SK-N-SH treated with all-trans-retinoic acid at 6 μM for 48 hours (cell line): ENCODE measurements around the gene PRR13.

Experiments
- ATAC-seq: fragments of 200-7000 bp; cut with Tn5 transposase; 3 replicates; pipeline ENCODE4 v1.9.1; 2020; ENCODE audit warnings: mild to moderate bottlenecking, moderate library complexity
- ARNTL ChIP-seq: fragments of 450-650 bp; formaldehyde crosslinking; IDR thresholded peaks from 2 replicates; pipeline ENCODE4 v1.5.0; 2020; ENCODE audit warnings: low read depth, mild to moderate bottlenecking, moderate library complexity, borderline replicate concordance
- CSDC2 ChIP-seq: fragments of 250-450 bp; sonication (Bioruptor Pico); IDR thresholded peaks from 2 replicates; pipeline ENCODE4 v1.5.0; 2020; ENCODE audit warnings: mild to moderate bottlenecking, moderate library complexity
- ESRRG ChIP-seq: fragments of 250-450 bp; sonication (Bioruptor Pico); IDR thresholded peaks from 2 replicates; pipeline ENCODE4 v1.6.1; 2021; ENCODE audit warnings: mild to moderate bottlenecking
- ISL1 ChIP-seq: fragments of 250-450 bp; sonication (Bioruptor Pico); IDR thresholded peaks from 2 replicates; pipeline ENCODE4 v2.1.2; 2022; ENCODE audit warnings: mild to moderate bottlenecking, moderate library complexity
- OSR1 ChIP-seq: fragments of 250-450 bp; sonication (Bioruptor Pico); IDR thresholded peaks from 2 replicates; pipeline ENCODE4 v1.8.0; 2022; ENCODE audit warnings: moderate library complexity, mild to moderate bottlenecking, inconsistent platforms
- RARB ChIP-seq: fragments of 250-450 bp; sonication (Bioruptor Pico); IDR thresholded peaks from 2 replicates; pipeline ENCODE4 v1.8.0; 2021; ENCODE audit warnings: mild to moderate bottlenecking, moderate library complexity
- TCF4 ChIP-seq: fragments of 250-450 bp; sonication (Bioruptor Pico); IDR thresholded peaks from 2 replicates; pipeline ENCODE4 v1.8.0; 2021; ENCODE audit warnings: mild to moderate bottlenecking, moderate library complexity, borderline replicate concordance
- TOX ChIP-seq: fragments of 250-450 bp; sonication (Bioruptor Pico); IDR thresholded peaks from 2 replicates; pipeline ENCODE4 v1.8.0; 2021; ENCODE audit warnings: mild to moderate bottlenecking, moderate library complexity, borderline replicate concordance
- ZC3H10 ChIP-seq: fragments of 250-450 bp; sonication (Bioruptor Pico); IDR thresholded peaks from 2 replicates; pipeline ENCODE4 v1.5.1; 2021; ENCODE audit warnings: mild to moderate bottlenecking, moderate library complexity
- ZFP3 ChIP-seq: fragments of 250-450 bp; sonication (Bioruptor Pico); IDR thresholded peaks from 2 replicates; pipeline ENCODE4 v1.5.0; 2020; ENCODE audit warnings: mild to moderate bottlenecking, moderate library complexity
- ZNF565 ChIP-seq: fragments of 450-650 bp; formaldehyde crosslinking; conservative IDR thresholded peaks from 2 replicates; pipeline ENCODE4 v1.5.0; 2020; ENCODE audit warnings: low read depth, mild to moderate bottlenecking, moderate library complexity
- ZNF70 ChIP-seq: fragments of 450-650 bp; formaldehyde crosslinking; IDR thresholded peaks from 2 replicates; pipeline ENCODE4 v1.5.0; 2020; ENCODE audit warnings: mild to moderate bottlenecking, moderate library complexity
- ZNF8 ChIP-seq: fragments of 450-650 bp; formaldehyde crosslinking; IDR thresholded peaks from 2 replicates; pipeline ENCODE4 v1.5.0; 2020; ENCODE audit warnings: mild to moderate bottlenecking, moderate library complexity
- TF ChIP-seq, protein P1 (sequence below): fragments of 250-450 bp; sonication (Bioruptor Pico); IDR thresholded peaks from 2 replicates; pipeline ENCODE4 v1.5.1; 2021; ENCODE audit warnings: mild to moderate bottlenecking, moderate library complexity
- TF ChIP-seq, protein P2 (sequence below): fragments of 250-450 bp; sonication (Bioruptor Pico); IDR thresholded peaks from 2 replicates; pipeline ENCODE4 v1.8.0; 2020; ENCODE audit warnings: mild to moderate bottlenecking, moderate library complexity, borderline replicate concordance
- TF ChIP-seq, protein P3 (sequence below): fragments of 250-450 bp; sonication (Bioruptor Pico); IDR thresholded peaks from 2 replicates; pipeline ENCODE4 v1.5.0; 2020; ENCODE audit warnings: mild to moderate bottlenecking, moderate library complexity
- TF ChIP-seq, protein P4 (sequence below): fragments of 250-450 bp; sonication (Bioruptor Pico); IDR thresholded peaks from 2 replicates; pipeline ENCODE4 v1.5.1; 2020; ENCODE audit warnings: low read depth, mild to moderate bottlenecking, moderate library complexity

Gene PRR13

DNA sequence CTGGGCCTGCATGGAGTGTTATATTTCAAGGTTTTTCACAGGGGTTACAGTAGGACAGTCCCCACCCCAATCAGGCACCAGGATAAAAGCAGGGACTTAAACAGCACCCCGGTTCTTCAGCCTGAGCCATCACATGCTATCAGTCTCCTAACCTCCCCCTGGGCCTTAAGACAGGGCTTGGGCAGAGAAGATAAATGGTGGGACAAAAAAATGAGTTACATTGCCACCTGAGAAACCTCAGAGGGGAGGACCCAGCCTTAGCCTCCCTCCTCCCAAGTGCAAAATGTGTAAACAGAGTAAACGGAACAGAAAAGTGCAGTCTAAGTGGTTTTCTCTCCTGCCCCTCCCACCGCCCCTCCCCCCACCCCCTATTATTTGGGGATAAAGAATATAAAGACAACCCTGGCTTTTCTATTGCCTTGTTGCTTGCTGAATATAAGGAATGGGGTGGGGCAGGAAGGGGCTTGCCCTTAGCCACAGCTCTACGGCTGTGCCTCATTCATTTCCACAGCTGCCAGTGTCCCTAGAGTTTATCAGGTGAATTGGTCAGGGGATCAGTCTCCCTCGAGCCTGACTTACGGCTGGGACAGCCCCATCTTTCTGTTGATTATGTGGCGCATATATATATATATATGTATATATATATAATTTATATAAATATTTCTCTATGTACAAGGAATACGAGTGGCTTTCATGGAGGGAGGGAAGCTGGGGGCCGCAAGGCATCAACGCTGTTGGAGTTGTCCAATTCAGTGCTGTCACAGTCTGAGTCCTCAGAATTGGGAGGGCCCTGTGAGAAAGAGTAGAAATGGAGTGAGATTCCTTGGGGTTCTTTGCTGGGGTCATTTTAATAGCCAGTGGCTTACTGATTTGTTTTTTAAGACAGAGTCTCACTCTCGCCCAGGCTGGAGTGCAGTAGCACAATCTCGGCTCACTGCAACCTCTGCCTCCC is 39.2 kb downstream of the PRR13 start:
- TF ChIP-seq TOX: 0 out of 2 replicates have a peak, but pooled peaks have one; percentile 4
- TF ChIP-seq, protein P1, sequence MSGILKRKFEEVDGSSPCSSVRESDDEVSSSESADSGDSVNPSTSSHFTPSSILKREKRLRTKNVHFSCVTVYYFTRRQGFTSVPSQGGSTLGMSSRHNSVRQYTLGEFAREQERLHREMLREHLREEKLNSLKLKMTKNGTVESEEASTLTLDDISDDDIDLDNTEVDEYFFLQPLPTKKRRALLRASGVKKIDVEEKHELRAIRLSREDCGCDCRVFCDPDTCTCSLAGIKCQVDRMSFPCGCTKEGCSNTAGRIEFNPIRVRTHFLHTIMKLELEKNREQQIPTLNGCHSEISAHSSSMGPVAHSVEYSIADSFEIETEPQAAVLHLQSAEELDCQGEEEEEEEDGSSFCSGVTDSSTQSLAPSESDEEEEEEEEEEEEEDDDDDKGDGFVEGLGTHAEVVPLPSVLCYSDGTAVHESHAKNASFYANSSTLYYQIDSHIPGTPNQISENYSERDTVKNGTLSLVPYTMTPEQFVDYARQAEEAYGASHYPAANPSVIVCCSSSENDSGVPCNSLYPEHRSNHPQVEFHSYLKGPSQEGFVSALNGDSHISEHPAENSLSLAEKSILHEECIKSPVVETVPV: no peak
- TF ChIP-seq, protein P2, sequence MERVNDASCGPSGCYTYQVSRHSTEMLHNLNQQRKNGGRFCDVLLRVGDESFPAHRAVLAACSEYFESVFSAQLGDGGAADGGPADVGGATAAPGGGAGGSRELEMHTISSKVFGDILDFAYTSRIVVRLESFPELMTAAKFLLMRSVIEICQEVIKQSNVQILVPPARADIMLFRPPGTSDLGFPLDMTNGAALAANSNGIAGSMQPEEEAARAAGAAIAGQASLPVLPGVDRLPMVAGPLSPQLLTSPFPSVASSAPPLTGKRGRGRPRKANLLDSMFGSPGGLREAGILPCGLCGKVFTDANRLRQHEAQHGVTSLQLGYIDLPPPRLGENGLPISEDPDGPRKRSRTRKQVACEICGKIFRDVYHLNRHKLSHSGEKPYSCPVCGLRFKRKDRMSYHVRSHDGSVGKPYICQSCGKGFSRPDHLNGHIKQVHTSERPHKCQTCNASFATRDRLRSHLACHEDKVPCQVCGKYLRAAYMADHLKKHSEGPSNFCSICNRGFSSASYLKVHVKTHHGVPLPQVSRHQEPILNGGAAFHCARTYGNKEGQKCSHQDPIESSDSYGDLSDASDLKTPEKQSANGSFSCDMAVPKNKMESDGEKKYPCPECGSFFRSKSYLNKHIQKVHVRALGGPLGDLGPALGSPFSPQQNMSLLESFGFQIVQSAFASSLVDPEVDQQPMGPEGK (CRISPR knock-in tag): 0 out of 2 replicates have a peak, but pooled peaks have one; percentile 12
- TF ChIP-seq, all 23 proteins: peak for 2
- ATAC-seq: no peak

DNA sequence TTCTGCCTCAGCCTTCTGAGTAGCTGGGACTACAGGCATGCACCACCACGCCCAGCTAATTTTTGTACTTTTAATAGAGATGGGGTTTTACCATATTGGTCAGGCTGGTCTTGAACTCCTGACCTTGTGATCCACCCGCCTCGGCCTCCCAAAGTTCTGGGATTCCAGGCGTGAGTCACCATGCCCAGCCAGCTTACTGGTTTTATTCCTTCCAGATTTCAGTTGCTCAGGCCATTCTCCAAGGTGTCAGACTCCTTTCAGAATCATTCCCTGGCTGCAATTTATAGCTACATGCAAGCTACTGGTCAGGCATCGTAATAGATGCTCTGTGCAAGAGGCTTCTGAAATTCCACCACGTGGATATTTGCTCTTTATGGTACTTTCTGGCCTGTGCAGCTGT is 39.9 kb downstream of the PRR13 start:
- peak; percentile 1 for ATAC-seq

DNA sequence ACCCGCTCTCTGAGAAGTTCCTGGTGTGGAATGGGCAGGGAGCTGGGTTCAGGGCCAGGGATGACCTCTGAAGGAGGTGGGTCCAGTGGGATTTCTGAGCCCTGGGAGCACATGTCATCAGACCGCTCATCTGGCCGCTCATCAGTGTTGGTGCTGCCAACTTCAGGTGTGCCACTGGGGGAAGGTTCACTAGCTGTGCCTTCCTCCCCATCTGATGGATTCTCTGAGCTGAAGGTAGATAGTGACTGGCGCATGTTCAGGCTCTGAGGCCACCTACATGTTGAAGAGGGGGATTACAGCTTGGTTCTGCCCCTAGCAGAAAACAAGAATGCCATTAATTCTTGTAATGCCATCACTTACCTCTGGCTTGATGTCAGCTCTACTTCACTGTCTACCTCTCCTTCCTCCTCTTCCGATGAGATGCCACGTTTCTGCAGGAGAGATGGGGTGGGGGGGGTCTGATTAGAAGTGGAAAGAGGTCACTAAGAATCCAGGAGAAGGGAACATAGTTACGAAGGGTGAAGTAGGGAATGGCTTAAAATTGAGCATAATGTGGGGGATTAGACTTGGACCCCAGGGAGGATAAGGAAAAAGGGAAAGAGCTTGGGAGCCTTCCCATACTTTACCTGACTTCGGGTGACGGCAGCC is 40.5 kb downstream of the PRR13 start:
- TF ChIP-seq ISL1 (CRISPR knock-in tag): no peak
- TF ChIP-seq TCF4 (CRISPR knock-in tag): no peak
- no peak for TF ChIP-seq ZNF70
- TF ChIP-seq ARNTL (CRISPR knock-in tag): no peak
- TF ChIP-seq OSR1 (CRISPR knock-in tag): no peak
- TF ChIP-seq, protein P3, sequence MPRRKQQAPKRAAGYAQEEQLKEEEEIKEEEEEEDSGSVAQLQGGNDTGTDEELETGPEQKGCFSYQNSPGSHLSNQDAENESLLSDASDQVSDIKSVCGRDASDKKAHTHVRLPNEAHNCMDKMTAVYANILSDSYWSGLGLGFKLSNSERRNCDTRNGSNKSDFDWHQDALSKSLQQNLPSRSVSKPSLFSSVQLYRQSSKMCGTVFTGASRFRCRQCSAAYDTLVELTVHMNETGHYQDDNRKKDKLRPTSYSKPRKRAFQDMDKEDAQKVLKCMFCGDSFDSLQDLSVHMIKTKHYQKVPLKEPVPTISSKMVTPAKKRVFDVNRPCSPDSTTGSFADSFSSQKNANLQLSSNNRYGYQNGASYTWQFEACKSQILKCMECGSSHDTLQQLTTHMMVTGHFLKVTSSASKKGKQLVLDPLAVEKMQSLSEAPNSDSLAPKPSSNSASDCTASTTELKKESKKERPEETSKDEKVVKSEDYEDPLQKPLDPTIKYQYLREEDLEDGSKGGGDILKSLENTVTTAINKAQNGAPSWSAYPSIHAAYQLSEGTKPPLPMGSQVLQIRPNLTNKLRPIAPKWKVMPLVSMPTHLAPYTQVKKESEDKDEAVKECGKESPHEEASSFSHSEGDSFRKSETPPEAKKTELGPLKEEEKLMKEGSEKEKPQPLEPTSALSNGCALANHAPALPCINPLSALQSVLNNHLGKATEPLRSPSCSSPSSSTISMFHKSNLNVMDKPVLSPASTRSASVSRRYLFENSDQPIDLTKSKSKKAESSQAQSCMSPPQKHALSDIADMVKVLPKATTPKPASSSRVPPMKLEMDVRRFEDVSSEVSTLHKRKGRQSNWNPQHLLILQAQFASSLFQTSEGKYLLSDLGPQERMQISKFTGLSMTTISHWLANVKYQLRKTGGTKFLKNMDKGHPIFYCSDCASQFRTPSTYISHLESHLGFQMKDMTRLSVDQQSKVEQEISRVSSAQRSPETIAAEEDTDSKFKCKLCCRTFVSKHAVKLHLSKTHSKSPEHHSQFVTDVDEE: no peak
- TF ChIP-seq RARB: no peak
- no peak for TF ChIP-seq ZNF8 (CRISPR knock-in tag)
- TF ChIP-seq ESRRG (CRISPR knock-in tag): no peak
- TF ChIP-seq, protein P4, sequence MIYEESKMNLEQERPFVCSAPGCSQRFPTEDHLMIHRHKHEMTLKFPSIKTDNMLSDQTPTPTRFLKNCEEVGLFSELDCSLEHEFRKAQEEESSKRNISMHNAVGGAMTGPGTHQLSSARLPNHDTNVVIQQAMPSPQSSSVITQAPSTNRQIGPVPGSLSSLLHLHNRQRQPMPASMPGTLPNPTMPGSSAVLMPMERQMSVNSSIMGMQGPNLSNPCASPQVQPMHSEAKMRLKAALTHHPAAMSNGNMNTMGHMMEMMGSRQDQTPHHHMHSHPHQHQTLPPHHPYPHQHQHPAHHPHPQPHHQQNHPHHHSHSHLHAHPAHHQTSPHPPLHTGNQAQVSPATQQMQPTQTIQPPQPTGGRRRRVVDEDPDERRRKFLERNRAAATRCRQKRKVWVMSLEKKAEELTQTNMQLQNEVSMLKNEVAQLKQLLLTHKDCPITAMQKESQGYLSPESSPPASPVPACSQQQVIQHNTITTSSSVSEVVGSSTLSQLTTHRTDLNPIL: no peak
- TF ChIP-seq TOX: no peak
- ATAC-seq: peak; percentile 21

DNA sequence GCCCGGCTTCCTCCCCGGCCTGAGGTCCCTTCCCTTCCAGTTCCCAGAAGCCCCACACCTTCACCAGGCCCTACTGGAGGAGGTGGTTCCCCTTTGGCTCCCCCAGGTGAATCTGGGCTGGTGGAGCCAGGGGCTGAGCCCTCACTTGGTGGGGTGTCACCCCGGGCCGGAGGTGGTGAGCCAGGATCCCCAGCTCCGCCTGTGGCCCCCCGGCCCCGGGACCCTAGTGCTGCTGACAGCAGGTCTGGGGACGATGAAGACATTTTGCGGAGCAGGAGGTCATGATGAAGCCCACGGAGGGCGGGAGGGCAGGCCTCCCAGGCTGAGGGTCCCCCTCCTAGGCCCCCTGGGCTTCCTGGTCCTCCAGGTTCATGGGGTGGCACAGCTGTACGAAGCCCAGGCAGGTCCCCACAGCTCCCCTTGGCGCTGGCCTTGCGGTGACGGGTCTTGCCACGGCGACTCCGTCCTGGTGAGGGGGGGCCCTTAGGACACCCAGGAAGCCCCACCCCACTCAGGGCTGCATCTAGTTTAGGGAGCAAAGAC is 41.2 kb downstream of the PRR13 start:
- peak; percentile 0; the same call in 2 of the 3 replicates for ATAC-seq

More for the DNA sequence above, 41.2 kb downstream of the PRR13 start:
- TF ChIP-seq ZC3H10 (CRISPR knock-in tag): peak; percentile 26; the same call in 1 of the 2 replicates
- TF ChIP-seq ISL1 (CRISPR knock-in tag): no peak
- TF ChIP-seq ZFP3: no peak
- no peak for TF ChIP-seq ZNF70
- TF ChIP-seq, protein P1: no peak
- no peak for TF ChIP-seq ZNF8 (CRISPR knock-in tag)
- no peak for TF ChIP-seq ZNF565 (CRISPR knock-in tag)
- TF ChIP-seq CSDC2: no peak
